HCT116 (cell line): ENCODE measurements around the gene DHCR7. TPM values are rescaled to one million over a fixed set of nuclear protein-coding genes. Genes with fewer than 3 reads are reported as not detected.

Source experiments
- ATAC-seq: fragments of 200-7000 bp; cut with Tn5 transposase; 2 replicates; pipeline ENCODE4 v1.9.1; 2020; ENCODE audit warnings: mild to moderate bottlenecking, moderate library complexity
- BruUV-seq: library from RNA; stranded (reverse); fragments of 400-500 nt; replicated peaks from 2 replicates; lab custom pipeline; 2021; lab: Mats Ljungman, UMichigan
- CTCF ChIA-PET: fragments of 300-600 bp; sonication (Branson Sonifier 250); formaldehyde crosslinking; loops from one replicate; lab custom pipeline; 2021; ENCODE audit warnings: antibody characterized with exemption; lab: Charles Lee
- POLR2A ChIA-PET: fragments of 300-600, 350-600 bp; sonication (Branson Sonifier 250); formaldehyde crosslinking; loops from one replicate; lab custom pipeline; 2021; ENCODE audit warnings: antibody characterized with exemption; lab: Charles Lee
- RAD21 ChIA-PET, 2 experiments: fragments of 300-600 bp; sonication (Branson Sonifier 250); formaldehyde crosslinking; loops; one replicate each; lab custom pipeline; 2023; ENCODE audit warnings: low total read pairs in 2 of 2; ENCODE audit not compliant: uncharacterized antibody in 2 of 2, unreplicated experiment in 2 of 2, low non-redundant PET in 1 of 2; lab: Charles Lee
- DNase-seq: peaks from one replicate; pipeline ENCODE4 v3.0.0-alpha.2; 2010; ENCODE audit warnings: low read depth, low spot score
- H2AFZ ChIP-seq: fragments of 200-600 bp; shearing (Covaris generic), sonication (generic); 2 replicates; pipeline ENCODE4 v1.6.1; 2017; ENCODE audit warnings: low read depth, mixed run types, mixed read lengths, antibody characterized with exemption, low read length; ENCODE audit not compliant: poor library complexity, severe bottlenecking
- H3K27ac ChIP-seq: 2 replicates; pipeline ENCODE4 v1.5.1; 2012; ENCODE audit warnings: low read depth, low read length
- H3K27me3 ChIP-seq: fragments of 200-600 bp; sonication (generic); 2 replicates; pipeline ENCODE4 v1.6.1; 2016; ENCODE audit warnings: mixed run types, low read length, mixed read lengths; ENCODE audit not compliant: insufficient read depth
- H3K36me3 ChIP-seq, 2 experiments: fragments of 200-500 bp in 1 of 2; fragments of 200-600 bp in 1 of 2; sonication (Bioruptor generic) in 1 of 2; sonication (generic) in 1 of 2; 2 replicates each; pipeline versions ENCODE4 v1.5.1 to v1.6.1; 2014 to 2016; ENCODE audit warnings: low read length in 2 of 2, inconsistent platforms in 1 of 2, mixed read lengths in 1 of 2, mixed run types in 1 of 2; ENCODE audit not compliant: insufficient read depth in 2 of 2, control insufficient read depth in 1 of 2
- H3K4me1 ChIP-seq, 2 experiments: fragments of 200-600 bp in 1 of 2; sonication (generic) in 1 of 2; 2 replicates each; pipeline versions ENCODE4 v1.5.1 to v1.6.1; 2012 to 2017; ENCODE audit warnings: low read length in 2 of 2, inconsistent platforms in 1 of 2, mild to moderate bottlenecking in 1 of 2, mixed read lengths in 1 of 2, mixed run types in 1 of 2, moderate library complexity in 1 of 2; ENCODE audit not compliant: insufficient read depth in 2 of 2, control insufficient read depth in 1 of 2
- H3K4me2 ChIP-seq: fragments of 200-600 bp; sonication (generic); 2 replicates; pipeline ENCODE4 v1.6.1; 2017; ENCODE audit warnings: mixed run types, low read length, mixed read lengths
- H3K4me3 ChIP-seq, 2 experiments: fragments of 200-600 bp in 1 of 2; sonication (generic) in 1 of 2; replicated peaks in 1 of 2; 2 replicates each; pipeline ENCODE4 v1.5.1; 2011 to 2016; ENCODE audit warnings: low read length in 2 of 2, control low read depth in 1 of 2, low read depth in 1 of 2, mild to moderate bottlenecking in 1 of 2, mixed read lengths in 1 of 2, mixed run types in 1 of 2
- H3K79me2 ChIP-seq: fragments of 200-600 bp; sonication (generic); 2 replicates; pipeline ENCODE4 v1.6.1; 2017; ENCODE audit warnings: mild to moderate bottlenecking, mixed run types, low read length, moderate library complexity, mixed read lengths; ENCODE audit not compliant: insufficient read depth
- H3K9ac ChIP-seq: fragments of 200-600 bp; sonication (generic); 2 replicates; pipeline ENCODE4 v1.6.1; 2016; ENCODE audit warnings: low read length, mixed read lengths
- H3K9me2 ChIP-seq: fragments of 200-600 bp; sonication (generic), shearing (Covaris generic); 2 replicates; pipeline ENCODE4 v1.6.1; 2017; ENCODE audit warnings: mixed run types, mild to moderate bottlenecking, moderate library complexity; ENCODE audit not compliant: insufficient read depth
- H3K9me3 ChIP-seq, 2 experiments: fragments of 200-500 bp in 1 of 2; fragments of 200-600 bp in 1 of 2; sonication (Bioruptor generic) in 1 of 2; sonication (generic) in 1 of 2; 2 replicates each; pipeline ENCODE4 v1.6.1; 2014 to 2017; ENCODE audit warnings: low read length in 2 of 2, mixed read lengths in 2 of 2, inconsistent platforms in 1 of 2, low read depth in 1 of 2, mild to moderate bottlenecking in 1 of 2, mixed run types in 1 of 2, moderate library complexity in 1 of 2; ENCODE audit not compliant: control insufficient read depth in 1 of 2, insufficient read depth in 1 of 2
- H4K20me1 ChIP-seq: fragments of 200-600 bp; sonication (generic), shearing (Covaris generic); 2 replicates; pipeline ENCODE4 v1.6.1; 2017; ENCODE audit warnings: mixed run types, mild to moderate bottlenecking, moderate library complexity; ENCODE audit not compliant: insufficient read depth
- EZH2 ChIP-seq: fragments of 200-600 bp; sonication (generic); IDR thresholded peaks from 2 replicates; pipeline ENCODE4 v1.6.1; 2017; ENCODE audit warnings: antibody characterized with exemption, mixed run types
- MAX ChIP-seq: IDR thresholded peaks from 2 replicates; pipeline ENCODE4 v1.6.1; 2012
- POLR2AphosphoS5 ChIP-seq: IDR thresholded peaks from 2 replicates; pipeline ENCODE4 v1.6.1; 2011; ENCODE audit warnings: mild to moderate bottlenecking, low read depth, low read length, moderate library complexity
- YY1 ChIP-seq: IDR thresholded peaks from 2 replicates; pipeline ENCODE4 v1.6.1; 2011; ENCODE audit warnings: low read length, low read depth, moderate library complexity, mild to moderate bottlenecking; ENCODE audit not compliant: insufficient replicate concordance; ENCODE audit errors: extremely low read depth
- ZBTB33 ChIP-seq: IDR thresholded peaks from 2 replicates; pipeline ENCODE4 v1.6.1; 2011; ENCODE audit warnings: mild to moderate bottlenecking, low read length, moderate library complexity; ENCODE audit not compliant: insufficient replicate concordance; ENCODE audit errors: extremely low read depth
- ZNF274 ChIP-seq: fragments of 200-500 bp; sonication (Bioruptor generic); IDR thresholded peaks from 2 replicates; pipeline ENCODE4 v1.6.1; 2014; ENCODE audit warnings: mild to moderate bottlenecking, low read depth, low read length, inconsistent platforms
- intact Hi-C: fragments of 100-400 bp; cut with micrococcal nuclease; formaldehyde crosslinking; loops from 2 replicates; pipeline ENCODE4 v1.10.0; 2022
- total RNA-seq: library from RNA; stranded (reverse); gene quantifications from one replicate; pipeline ENCODE4 v1.2.1, GENCODE V29; 2021; ENCODE audit not compliant: unreplicated experiment
- TF ChIP-seq, protein P1 (sequence below): IDR thresholded peaks from 2 replicates; pipeline ENCODE4 v1.6.1; 2012

The DHCR7 gene
- total RNA-seq, 1 experiment from 2014 or later = 115 TPM

- TF ChIP-seq ZNF274 = no peak
- no peak for TF ChIP-seq YY1
- no peak for TF ChIP-seq EZH2
- TF ChIP-seq ZBTB33 = no peak
- no peak for TF ChIP-seq POLR2AphosphoS5
- no peak for TF ChIP-seq MAX
- TF ChIP-seq, protein P1, sequence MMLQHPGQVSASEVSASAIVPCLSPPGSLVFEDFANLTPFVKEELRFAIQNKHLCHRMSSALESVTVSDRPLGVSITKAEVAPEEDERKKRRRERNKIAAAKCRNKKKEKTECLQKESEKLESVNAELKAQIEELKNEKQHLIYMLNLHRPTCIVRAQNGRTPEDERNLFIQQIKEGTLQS = no peak
- no peaks in the 10 kb centered on the region for H3K9me3 ChIP-seq
- ATAC-seq (no peak), DNase-seq (no peak)
- no TSS peak for BruUV-seq
- CTCF ChIA-PET = no interaction called here
- H3K4me3 ChIP-seq = no peak overlapping the region
- H3K4me1 ChIP-seq = peaks cover 0 to 8% of the 10 kb centered on the region in 2 experiments; a peak in 1 of 4 replicates
- H3K4me2 ChIP-seq = no peak overlapping the region
- POLR2A ChIA-PET = no interaction called here
- no peak overlapping the region for H2AFZ ChIP-seq
- H4K20me1 ChIP-seq = no peaks in the 10 kb centered on the region
- H3K79me2 ChIP-seq = no peaks in the 10 kb centered on the region
- H3K27me3 ChIP-seq = no peaks in the 10 kb centered on the region
- RAD21 ChIA-PET = no interaction called here
- no peak overlapping the region for H3K9ac ChIP-seq
- intact Hi-C loops = no loop called here
- H3K9me2 ChIP-seq = no peaks in the 10 kb centered on the region
- peaks cover 0 to 5% of the 10 kb centered on the region in 2 experiments; a peak in 2 of 4 replicates for H3K36me3 ChIP-seq
- no peak overlapping the region for H3K27ac ChIP-seq
Observed at GRCh38 chr11:71430166-71430565, 18.0 kb downstream of the DHCR7 start.
